GM19452 (cell line): ENCODE data around the gene RPTOR.

ENCODE experiments used
- ATAC-seq: cut with Tn5 transposase; IDR thresholded peaks from one replicate; pipeline ENCODE4 v1.9.1; 2021; ENCODE audit not compliant: unreplicated experiment

RPTOR gene

DNA sequence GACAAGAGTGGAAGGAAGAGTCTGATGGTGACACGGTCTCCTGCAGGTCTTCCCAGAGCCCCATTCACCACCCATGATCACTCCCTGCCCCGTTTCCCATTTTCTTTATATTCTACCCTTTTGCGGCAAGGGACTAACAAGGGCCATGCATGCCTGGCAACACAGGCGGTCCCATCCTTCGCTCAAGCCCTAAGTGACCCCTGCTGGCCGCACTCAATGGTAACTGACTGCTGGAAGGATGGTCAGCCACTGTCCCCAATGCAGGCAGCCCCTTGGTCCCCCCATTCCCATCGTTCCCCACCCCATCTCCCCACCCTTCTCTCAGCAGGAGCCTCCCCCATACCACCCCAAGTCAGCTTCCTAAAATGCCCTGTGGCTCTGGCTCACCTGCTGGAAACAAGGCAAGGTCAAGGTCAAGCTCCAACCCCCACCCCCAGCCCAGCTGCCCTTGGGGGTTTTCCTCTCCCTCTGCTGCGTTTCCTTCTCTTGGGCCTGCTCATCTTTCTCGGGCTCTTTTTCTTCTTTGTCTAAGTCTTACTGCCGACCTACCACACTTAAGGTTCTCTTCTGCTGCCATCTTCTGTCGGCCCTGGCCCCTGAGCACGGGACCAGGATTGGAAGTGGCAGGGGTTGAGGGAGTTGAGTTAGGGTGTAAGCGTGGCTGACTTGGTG is 116.0 kb downstream of the RPTOR start:
- ATAC-seq: no peak

DNA sequence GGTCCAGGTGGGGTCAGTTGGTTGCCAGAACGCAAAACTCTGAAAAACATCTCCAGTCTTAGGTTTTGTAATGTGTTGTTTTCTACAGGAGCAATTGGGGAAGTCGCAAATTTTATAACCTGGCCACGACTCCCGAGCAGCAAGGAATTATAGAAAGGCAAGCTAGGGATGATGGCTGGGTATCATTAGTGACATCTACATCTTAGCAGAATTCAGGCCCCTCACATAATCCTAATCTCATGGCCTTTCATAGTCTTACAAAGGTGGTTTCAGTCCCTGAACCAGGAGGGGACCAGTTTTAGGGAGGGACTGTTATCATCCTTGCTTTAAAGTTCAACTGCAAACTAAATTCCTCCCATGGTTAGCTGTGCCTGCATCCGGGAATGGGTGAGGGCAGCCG is 117.9 kb downstream of the RPTOR start:
- ATAC-seq: no peak

DNA sequence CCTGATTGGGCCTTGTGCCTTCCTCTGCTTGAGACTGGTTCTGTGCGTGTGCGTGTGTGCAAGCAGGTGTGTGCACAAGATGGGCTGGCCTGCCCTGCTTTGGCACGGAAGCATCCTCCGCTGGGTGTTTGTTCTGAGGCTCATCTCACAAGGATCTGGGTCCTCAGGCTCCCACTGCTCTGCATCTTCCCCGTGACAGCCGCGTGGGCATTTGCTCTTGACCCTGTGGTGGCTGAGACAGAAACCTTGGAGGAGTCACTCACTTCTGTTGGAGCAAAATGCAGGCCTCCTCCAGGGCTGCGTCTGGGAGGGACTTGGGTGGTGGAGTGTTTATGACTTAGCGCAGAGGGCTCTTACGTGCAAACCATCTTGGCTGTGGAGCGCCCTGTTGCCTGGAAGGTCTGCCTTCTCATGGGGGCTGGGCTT is 119.2 kb downstream of the RPTOR start:
- ATAC-seq: no peak

DNA sequence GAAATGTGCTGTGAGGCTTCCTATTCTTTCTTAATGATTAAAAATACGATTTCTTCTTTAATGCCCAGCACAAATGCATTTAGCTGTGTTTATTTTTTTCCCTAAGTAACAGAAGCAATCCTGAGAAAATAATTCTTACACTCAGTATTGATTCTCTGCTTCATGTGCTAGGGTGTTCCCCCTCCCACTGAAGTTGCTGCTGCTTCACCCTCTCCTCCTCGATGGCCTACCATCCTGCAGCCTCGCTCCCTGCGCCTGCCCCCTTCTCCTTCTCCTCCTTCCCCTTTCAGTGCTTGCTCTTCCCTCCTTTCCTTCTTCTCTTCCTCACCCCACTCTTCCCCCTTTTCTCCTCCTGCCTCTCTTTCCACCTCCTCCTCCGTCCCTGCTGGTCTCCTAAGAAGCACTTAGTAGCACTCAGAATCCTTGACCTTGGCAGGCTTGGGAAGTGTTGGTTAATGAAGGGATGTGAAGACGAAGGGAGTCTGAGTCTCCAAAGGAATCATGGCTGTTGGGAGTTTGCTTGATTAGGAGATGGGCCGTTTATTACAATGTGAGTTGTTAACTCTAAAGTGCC is 119.7 kb downstream of the RPTOR start:
- no peak for ATAC-seq

DNA sequence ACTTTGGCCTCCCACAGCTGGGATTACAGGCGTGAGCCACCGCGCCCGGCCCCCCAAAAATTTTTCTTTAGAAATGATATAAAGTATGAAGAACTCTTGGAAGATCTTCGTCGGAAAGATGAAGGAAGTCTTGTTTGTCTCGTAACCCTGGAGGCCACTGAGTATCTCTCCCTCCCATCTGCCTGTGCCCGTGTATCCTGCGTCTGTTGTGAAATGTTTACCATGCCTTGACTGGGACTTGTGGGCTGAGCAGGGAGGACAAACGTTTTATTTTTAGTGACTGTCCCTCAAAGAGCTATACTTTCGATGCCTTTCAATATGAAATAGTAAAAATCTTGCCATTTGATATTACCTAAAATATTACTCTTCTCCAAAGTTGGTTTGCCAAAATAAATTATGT is 121.2 kb downstream of the RPTOR start:
- no peak for ATAC-seq

DNA sequence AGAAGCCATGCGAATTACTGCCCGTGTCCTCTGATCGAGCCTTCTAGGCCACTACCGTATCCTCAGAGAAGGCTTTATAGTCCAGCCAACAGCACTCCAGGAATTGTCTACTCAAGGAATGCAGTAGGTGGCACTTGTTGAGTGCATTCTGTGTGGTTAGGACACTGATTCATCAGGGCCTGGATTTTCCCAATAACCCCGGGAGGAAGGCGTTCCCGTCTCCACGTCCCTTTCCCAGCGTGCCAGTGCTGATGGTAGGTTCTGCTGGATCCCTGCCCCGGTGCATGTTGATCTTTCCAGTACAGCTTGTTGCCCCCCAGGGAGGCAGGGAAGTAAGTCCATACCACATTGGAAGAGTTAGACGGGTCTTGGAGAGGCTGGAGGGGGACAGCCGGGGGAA is 122.2 kb downstream of the RPTOR start:
- ATAC-seq: no peak

DNA sequence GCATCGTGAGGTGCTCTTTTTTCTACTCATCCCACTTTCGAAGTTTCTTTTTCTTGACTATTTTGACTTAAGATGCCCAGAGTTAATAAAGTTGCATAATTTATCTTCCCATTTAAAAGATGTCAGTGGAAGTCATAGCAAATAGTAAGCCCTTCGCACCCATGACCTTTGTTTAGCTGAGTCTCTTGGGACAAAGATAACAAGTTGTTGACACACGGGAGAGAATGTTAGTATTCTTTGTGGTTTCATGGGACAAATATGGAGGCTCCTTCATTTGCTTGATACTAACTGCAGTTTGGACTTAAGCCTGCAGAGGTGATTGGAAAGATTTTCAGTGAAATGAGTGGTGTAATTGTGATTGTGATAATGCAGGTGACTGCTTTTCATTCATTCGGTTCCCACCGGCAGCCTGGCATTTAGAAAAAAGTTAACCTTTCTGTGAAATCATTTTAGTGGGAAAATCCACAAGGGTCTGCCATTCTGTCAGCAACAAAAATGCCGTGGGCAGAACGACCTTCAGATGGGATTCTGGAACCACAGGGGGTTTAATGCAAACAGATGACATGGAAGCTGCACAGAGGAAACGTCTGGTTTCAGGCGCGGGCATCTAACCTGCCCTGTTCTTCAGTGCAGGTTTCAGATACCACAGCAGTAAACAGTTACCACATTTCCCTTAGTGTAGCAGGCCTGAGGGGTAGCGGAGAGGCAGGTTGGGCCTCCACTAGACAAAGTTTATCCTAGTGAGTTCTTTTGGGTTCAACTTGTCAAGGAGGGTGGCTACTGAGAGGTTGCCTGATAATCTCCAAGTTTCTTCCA is 123.0 kb downstream of the RPTOR start:
- ATAC-seq: no peak

DNA sequence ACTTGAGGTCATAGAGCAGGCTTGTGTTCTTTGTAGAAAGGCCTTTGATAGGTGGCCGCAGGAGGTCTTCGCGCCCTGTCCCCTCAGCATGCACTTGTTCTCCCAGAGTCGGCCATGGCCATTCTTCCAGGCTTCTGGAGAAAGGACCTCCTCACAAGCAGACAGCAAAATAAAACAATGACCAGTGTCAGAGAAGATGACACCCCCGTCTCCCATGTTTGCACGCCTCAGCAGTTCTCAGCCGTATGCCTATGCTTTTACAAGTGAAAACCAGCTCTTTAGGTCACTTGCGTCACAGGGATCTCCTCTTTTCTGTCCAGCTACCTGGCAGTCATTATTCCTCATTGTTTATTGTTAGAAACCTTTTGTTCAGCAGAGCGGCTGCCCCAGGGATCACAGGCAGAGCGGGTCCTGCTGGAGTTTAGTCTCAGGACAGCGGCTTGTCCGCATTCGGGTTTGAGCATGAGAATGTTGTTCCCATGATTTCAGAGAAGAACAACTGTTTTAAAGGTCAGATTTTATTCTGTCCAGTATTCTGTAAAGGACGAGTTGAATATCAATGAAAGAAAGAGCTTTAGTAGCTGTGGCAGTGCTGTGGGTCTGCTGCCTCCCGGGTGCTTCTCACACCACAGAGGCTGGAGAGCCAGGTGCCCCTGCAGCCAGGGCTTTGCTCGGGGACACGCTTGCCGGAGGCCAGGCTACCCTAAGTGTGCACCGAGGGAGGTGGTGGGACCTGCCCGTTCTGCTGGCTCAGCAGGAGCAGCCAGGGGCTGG is 123.9 kb downstream of the RPTOR start:
- no peak for ATAC-seq

DNA sequence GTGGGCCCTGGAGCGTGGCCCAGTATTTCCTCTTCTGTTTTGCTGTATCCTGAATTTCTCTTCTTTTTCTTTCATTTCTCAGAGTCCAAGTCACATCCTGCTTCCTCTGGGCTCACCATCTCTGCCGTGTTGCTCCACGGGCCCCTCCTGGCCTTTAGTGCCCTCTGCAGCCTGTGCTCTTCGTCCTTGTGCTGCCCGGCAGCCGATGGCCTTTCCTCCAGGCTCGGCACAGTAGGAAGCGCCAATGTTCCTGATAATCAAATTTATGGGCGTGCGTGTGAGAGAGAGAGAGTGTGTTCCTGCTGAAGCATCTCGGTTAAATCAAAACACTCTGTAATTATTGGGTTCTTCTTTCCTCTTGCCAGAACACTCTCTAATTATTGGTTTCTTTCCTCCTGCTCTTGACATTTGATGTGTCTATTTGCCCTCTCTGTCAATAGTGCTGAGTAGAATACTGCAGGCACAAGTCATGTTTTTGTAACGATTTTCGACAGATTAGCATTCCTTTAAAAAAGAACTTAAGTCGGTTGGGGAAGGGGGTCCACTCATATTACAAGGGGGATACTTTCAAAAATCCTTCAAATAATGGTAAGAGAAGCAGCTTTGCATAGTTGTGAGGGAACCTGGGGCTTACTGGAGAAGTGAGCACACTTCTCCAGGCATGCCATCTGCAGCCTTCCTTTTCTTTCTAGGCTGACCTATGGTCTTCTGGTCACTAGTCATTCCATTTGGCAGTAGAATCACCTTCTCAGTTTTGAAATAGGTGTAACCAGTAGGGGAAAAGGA is 126.6 kb downstream of the RPTOR start:
- ATAC-seq: no peak

DNA sequence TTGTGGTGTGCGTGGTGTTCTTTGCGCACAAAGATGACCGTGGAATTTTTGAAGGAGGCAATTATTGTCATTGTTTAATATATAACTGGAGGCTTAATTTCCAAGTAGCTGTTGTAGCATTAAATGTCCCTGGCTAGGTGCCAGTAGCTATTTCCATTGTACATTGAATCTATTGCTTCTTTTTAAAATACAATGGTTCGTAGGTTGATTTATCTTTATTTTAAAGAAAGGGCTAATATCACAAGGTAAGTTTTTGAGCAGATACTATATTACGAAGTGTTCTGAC is 127.1 kb downstream of the RPTOR start:
- ATAC-seq: no peak

DNA sequence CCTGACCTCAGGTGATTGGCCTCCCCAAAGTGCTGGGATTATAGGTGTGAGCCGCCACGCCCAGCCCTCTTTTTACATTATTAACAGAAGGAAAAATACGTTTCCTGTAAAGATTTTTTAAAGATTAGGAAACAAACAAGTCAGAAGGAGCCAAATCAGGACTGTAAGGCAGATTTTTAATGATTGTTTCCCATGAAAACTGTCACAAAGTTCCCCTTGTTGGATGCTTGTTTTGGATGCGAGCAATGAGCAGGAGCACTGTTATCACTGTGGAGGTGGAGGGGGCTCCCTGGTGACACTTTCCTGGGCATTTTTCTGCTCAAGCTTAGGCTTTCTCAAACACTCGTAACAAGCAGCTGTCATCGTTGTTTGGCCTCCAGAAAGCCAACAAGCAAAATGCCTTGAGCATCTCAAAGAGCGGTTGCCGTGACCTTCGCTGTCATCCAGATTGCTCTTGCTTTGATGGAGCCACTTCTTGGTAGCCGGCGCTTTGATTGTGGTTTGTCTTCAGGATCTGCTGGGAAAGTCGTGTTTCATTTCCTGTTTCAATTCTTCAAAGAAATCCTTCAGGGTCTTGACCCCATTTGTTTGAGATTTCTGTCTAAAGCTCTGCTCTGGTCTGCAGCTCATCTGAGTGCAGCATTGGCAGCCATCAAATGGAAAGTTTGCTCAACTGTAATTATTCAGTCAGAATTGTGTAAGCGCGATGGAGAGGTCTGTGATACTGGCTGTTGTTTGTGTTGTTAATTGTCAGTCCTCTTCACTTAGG is 128.7 kb downstream of the RPTOR start:
- no peak for ATAC-seq

DNA sequence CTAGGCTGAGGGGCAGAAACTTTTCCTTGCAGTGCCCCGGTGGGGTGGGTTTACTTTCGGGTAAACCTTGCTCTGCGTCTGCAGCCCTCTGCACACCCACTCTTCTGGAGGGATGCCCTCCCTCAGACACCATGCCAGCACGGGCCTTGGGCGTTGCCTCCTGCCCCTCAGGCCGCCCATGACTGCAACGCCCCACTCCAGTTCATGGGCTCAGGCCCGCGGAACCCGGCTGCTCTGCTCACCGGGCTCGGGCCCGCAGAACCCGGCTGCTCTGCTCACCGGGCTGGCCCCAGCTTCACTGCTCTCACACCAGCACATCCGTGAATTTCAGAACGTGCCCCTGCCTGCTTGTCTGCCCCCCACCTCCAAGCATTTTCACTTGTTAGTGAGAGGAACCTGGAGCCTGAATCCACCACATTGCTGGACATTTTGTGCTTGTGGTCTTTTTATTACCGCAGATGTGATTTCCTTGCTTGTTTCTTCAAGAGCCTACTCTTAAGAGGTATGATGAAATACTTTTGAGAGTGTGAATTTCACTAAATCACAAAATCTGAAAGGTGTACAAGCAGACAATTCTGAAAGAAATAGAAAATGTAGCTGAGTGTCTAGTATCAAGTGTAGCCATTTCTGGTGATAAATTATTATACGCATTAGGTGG is 130.9 kb downstream of the RPTOR start:
- no peak for ATAC-seq

DNA sequence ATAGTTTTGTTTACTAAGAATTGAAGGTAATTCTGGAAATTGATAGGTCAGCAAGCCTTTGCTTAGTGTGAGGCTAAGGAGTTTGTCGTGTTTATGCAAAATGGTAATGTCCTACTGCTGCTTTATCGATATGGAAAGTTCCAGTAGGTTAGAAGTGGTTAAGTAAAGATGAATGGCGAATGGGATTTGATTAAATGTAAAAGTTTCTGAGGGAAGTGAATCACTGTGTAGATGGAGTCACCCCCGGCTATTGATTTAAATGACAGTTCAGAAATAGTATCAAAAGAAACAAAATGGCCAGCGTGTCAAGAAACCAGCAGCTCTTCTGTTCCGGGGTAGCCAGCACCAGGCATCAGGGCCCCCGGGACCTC is 131.4 kb downstream of the RPTOR start:
- ATAC-seq: no peak

DNA sequence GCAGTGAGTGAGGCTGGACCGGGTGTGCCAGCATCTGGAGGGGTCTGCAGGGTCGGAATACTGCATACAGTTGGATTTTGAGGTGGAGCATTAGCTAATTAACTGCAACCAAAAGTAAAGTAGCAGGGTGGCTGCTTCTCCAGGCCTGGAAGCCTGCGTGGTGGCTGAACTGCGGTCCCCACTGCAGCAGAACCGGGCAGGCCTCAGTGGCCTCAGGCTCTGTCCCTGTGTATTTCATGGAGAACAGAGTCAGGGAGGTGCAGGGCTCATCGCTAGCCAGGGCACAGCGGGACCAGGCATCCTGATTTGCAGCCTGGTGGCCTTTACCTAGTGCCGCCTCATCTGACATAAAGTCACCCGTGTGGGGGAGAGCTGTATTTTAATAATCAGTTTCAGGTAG is 131.9 kb downstream of the RPTOR start:
- no peak for ATAC-seq

DNA sequence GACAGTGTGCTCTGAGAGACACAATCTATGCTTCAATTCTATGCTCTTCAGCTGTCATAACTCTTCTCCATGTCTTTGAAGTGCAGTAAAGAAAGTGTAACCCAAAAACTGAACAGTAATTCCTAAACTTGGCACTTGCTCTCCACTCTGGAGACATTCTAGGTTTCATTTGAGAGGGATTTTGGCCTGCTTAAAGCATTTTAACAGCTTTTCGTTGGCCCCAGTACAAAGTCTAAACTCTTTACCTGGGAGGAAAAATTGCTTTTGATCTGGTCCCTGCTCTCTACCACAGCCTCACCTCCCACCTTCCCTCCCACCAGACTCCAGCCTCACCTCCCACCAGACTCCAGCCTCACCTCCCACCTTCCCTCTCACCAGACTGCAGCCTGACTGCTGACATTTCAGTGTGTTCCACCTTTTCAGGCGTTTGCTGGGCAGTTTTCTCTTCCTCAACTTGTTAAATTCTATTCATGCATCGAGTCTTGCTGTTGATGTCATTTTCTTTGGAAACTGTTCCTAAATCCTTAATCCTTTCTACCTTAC is 132.6 kb downstream of the RPTOR start:
- no peak for ATAC-seq

DNA sequence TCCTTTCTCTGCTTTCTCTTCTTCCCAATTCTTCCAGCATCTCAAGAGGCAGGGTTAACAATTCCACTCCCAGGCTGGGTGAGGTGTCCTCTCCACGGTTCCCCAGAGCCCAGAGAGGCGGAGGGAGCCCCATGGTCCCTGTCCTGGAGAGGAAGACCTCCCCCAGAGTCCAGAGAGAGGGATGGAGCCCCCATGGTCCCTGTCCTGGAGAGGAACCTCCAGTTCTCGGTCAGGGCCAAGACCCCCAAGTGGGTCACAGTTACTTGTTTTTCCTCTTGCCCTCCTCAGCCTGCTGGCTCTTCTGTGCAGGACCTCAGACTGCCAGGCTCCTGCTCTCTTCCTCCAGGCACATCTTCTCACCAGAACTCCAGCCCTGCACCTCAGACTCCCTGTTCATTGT is 135.2 kb downstream of the RPTOR start:
- ATAC-seq: no peak

DNA sequence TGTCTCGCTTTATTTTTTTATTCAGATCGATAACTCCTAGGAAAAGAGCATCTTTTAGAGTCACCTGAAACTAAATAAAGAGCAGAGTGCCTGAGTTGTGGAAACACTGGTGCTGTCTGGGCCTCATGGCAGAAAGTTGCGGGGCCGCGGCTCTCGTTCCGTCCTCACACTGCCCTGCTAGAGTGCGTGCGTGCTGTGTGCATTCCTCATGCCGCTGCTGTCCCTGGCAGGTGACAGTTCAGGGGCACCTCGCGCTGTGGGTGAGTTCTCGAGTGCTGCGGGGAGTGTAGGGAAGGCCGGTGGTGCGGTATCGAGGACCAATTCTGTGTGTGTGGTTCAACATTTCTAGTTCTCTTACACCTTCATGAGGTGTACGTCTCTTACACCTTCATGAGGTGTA is 136.6 kb downstream of the RPTOR start:
- ATAC-seq: no peak

DNA sequence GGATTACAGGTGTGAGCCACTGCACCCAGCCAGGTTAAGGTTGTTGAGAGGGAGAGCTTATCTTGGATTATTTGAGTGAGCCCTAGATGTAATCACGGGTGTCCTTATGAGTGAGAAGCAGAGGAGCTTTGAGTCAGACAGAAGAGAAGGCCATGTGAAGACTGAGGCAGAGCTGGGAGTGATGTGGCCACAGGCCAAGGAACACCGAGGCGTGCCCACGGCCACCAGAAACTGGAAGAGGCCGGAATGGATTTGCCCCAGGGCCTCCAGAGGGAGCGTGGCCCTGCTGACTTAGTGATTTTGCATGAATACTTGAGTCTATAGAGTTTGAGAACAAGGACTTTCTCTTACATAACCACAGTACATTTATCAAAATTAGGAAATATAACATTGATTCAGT is 137.7 kb downstream of the RPTOR start:
- no peak for ATAC-seq

DNA sequence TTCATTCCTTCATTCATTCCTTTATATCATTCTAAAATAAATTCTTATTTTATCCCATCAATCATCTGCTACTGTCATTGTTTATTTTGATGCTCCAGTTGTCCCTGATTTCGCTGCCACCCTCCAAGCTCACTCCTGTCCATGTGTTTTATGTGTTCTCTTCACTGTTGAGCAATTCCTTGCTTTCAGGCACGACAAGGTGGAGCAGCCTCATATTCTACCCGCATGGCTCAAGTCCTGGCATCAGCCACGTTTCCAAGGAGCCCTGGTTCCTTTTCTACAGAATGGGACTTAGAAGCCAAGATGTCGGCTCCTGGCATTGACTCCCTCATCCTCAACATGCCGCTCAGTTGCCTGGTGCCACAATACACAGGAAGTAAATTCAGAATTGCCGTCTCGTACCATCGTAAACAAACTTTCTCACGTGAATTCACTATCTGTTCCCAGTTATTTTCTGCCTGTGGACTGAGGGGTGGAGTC is 139.0 kb downstream of the RPTOR start:
- ATAC-seq: no peak
